Cardiac muscle cell (in vitro differentiated cells and primary cell): ENCODE measurements around the gene FSTL4. TPM values are rescaled to one million over a fixed set of nuclear protein-coding genes. Genes with fewer than 3 reads are reported as not detected.

Experiments used
- DNase-seq, 2 donors: peaks; one replicate each; pipeline versions ENCODE4 v3.0.0 to v3.0.0-alpha.2; 2010 to 2017; ENCODE audit warnings: low read depth in 1 of 2, low spot score in 1 of 2
- H3K27ac ChIP-seq: fragments of 200-600 bp; sonication (generic); 2 replicates; pipeline ENCODE4 v1.5.1; 2016
- H3K27me3 ChIP-seq: fragments of 200-600 bp; sonication (generic); 2 replicates; pipeline ENCODE4 v1.6.0; 2016; ENCODE audit warnings: control low read depth
- H3K36me3 ChIP-seq: fragments of 200-600 bp; sonication (generic); 2 replicates; pipeline ENCODE4 v1.5.1; 2016; ENCODE audit warnings: control low read depth
- H3K4me1 ChIP-seq: fragments of 200-600 bp; sonication (generic); 2 replicates; pipeline ENCODE4 v1.8.1; 2017; ENCODE audit warnings: low read depth, mild to moderate bottlenecking, mixed run types
- H3K4me3 ChIP-seq: fragments of 200-600 bp; sonication (generic); 2 replicates; pipeline ENCODE4 v1.5.1; 2016; ENCODE audit warnings: mild to moderate bottlenecking
- H3K9me3 ChIP-seq: fragments of 200-600 bp; sonication (generic); 2 replicates; pipeline ENCODE4 v1.5.1; 2017; ENCODE audit warnings: low read depth, mild to moderate bottlenecking, control low read depth
- polyA plus RNA-seq: library from polyadenylated mRNA; unstranded; fragments of >200 nt; fragmentation: Nextera tagmentation; extraction: Ambion mirVana; gene quantifications from 2 replicates; pipeline ENCODE4 v1.2.1, GENCODE V29; 2016
- total RNA-seq: library from RNA; depleted of rRNA; stranded (reverse); fragments of >200 nt; gene quantifications from 2 replicates; pipeline ENCODE4 v1.2.3, GENCODE V29; 2016
- TF ChIP-seq, protein P1 (sequence below): IDR thresholded peaks from 2 replicates; pipeline ENCODE4 v1.5.1; 2012; ENCODE audit warnings: low read depth, mild to moderate bottlenecking, low read length

FSTL4 gene
- total and polyA plus RNA-seq, 2 experiments from 2014 or later, result 0.06 TPM; not detected in 1

DNA sequence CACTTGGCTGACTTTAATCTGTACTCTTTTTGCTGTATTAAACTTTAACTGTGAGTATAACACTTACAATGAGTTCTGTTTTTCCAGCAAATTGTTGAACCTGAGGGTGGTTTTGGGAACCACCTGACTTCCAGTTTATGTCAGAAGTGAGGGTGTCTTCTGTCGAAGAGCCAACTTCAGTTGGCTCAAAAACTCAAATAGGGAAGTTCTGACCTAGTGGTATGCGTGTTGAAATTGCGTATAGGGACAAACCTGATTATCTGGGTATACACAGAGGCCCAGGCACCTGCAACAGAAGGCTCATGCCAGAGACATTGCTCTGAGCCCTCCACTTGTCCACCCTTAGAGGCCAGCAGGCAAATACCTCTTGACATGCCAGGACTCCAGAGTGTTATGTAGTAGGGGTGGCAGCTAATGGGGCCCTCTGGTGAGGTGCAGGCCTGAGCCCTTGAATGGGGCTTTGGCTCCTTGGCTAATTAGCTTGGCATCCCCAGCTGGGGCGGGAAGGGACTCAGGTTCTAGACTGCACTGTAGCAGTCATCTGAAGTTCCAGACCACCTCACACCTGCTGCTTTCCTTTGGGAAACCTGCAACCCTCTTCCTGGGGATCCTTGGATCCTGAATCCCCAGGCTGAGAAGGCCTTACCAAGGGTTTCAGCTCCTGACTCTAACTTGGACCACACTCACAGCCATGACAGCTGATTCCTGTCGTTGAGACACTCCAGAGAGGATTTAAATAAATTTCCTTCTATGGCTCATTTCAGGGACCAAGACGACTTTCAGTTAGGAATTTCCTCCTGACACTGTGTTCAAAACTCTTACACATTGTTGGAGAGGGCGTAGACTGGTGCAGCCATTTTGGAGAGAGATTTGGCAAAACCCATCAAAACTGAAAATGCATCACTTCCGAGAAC, 370.9 kb downstream of the FSTL4 start:
- Histone ChIP-seq H3K27me3 (no peaks in the 10 kb centered on the region), H3K36me3 (no peaks in the 10 kb centered on the region), H3K4me1 (no peaks in the 10 kb centered on the region), H3K4me3 (no peak overlapping the region), H3K27ac (no peak overlapping the region), H3K9me3 (no peaks in the 10 kb centered on the region)
- no peak for DNase-seq
- TF ChIP-seq, protein P1, sequence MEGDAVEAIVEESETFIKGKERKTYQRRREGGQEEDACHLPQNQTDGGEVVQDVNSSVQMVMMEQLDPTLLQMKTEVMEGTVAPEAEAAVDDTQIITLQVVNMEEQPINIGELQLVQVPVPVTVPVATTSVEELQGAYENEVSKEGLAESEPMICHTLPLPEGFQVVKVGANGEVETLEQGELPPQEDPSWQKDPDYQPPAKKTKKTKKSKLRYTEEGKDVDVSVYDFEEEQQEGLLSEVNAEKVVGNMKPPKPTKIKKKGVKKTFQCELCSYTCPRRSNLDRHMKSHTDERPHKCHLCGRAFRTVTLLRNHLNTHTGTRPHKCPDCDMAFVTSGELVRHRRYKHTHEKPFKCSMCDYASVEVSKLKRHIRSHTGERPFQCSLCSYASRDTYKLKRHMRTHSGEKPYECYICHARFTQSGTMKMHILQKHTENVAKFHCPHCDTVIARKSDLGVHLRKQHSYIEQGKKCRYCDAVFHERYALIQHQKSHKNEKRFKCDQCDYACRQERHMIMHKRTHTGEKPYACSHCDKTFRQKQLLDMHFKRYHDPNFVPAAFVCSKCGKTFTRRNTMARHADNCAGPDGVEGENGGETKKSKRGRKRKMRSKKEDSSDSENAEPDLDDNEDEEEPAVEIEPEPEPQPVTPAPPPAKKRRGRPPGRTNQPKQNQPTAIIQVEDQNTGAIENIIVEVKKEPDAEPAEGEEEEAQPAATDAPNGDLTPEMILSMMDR, result no peak

DNA sequence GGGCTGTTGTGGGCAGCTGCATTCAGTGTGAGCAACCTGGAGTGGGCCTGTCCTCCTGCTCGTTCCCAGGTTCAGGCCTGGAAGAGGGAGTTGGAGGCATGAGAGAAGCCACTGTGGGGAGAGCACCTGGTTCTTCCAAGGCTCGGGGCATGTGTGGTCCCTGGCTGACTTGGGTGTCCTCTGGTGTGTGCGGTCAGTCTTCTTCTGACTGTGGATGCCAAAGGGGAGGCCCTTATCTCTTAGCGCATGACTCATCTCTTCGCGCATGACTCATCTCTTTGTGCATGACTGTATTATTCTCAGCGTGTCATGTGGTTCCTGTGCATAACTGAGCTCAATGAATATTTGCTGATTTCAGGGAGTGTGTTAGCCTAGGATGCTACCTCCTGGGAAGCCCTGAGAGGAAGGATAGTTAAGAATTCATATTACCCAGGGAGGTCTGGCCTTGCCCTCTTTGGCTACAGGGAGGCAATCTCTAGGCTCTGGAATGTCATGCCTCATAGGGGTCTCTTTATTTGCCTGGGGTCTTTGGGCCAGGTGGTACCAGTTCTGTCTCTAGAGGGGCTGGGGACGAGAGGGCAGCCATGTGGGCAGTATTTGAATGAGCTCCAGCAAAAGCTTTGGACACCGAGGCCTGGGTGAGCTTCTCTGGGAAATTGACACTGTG, 371.8 kb downstream of the FSTL4 start:
- no peaks in the 10 kb centered on the region for H3K27me3 ChIP-seq
- no peak overlapping the region for H3K27ac ChIP-seq
- DNase-seq, result peak in 1 of 2 donors; percentile 97
- H3K36me3 ChIP-seq, result no peaks in the 10 kb centered on the region
- no peaks in the 10 kb centered on the region for H3K9me3 ChIP-seq
- H3K4me3 ChIP-seq, result no peak overlapping the region
- no peaks in the 10 kb centered on the region for H3K4me1 ChIP-seq
- TF ChIP-seq, protein P1, result no peak

DNA sequence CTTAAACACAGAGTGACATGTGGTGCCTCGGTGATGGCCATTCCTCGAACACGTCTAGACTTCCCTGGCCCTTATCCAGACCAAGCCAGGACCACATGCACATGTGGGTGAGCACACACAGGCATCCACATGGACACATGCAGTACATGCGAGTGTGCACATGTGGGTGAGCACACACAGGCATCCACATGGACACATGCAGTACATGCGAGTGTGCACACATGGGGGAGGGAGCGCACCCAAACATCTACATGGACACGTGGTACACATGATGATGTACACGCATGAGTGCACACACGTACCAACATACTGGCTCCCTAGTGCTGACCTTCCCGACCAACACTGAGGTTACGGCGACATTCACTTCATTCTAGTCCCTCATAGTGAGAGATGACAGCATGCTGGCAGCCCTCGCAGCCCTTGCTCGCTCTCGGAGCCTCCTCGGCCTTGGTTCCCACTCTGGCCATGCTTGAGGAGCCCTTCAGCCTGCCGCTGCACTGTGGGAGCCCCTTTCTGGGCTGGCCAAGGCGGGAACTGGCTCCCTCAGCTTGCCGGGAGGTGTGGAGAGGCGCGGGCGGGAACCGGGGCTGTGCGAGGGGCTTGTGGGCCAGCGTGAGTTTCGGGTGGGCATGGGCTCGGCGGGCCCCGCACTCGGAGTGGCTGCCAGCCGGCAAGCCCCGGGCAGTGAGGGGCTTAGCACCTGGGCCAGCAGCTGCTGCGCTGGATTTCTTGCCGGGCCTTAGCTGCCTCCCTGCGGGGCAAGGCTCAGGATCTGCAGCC, 373.7 kb downstream of the FSTL4 start:
- no peaks in the 10 kb centered on the region for H3K36me3 ChIP-seq
- TF ChIP-seq, protein P1, result no peak
- H3K27ac ChIP-seq, result no peak overlapping the region
- no peaks in the 10 kb centered on the region for H3K27me3 ChIP-seq
- H3K4me3 ChIP-seq, result no peak overlapping the region
- H3K4me1 ChIP-seq, result no peaks in the 10 kb centered on the region
- DNase-seq, result no peak
- H3K9me3 ChIP-seq, result no peaks in the 10 kb centered on the region

DNA sequence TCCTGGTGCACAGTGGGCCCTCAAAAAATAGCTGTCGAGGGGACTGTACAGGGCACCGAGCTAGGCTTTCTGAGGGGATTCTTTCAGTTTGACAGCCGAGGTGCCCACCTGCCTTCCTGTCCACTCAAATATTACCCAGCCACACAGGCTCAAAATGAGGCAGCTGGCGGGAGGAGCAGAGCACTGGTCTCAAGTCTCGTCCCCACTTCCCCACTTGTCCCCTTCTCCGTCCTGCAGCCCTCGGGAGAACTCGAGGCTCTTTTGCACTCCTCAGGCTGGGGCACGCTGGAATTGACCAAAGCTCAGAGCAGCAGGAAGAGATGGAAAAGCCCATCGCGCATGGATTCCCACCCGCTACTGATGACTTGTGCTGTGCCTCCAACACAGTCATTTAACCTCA, 375.4 kb downstream of the FSTL4 start:
- DNase-seq, result no peak

DNA sequence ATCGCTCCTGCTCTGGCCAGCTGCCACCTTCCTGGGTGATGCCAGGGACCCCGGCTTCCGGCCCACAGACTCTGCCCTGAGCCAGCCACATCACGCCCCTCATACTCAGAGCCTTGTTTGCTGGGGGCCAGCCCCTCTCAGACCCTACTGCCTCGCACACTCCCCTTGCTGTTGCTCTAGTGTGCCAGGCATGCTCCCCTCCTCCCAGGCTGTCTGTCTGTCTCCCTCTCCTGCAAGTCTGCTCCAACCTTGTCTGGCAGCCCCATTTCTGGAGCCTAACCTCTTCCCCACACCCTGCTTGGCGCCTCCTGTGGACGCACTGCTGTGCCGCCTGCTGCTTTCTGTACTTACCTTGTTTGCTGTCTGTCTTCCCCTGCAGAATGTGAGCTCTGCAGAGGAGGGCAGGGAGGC, 375.8 kb downstream of the FSTL4 start:
- Histone ChIP-seq H3K36me3 (no peaks in the 10 kb centered on the region), H3K27ac (no peak overlapping the region), H3K4me3 (no peak overlapping the region), H3K9me3 (no peaks in the 10 kb centered on the region), H3K4me1 (no peaks in the 10 kb centered on the region), H3K27me3 (no peaks in the 10 kb centered on the region)
- DNase-seq, result no peak
- TF ChIP-seq, protein P1, result no peak

More for the DNA sequence above, 375.4 kb downstream of the FSTL4 start:
- no peaks in the 10 kb centered on the region for H3K9me3 ChIP-seq
- H3K4me3 ChIP-seq, result no peak overlapping the region
- no peaks in the 10 kb centered on the region for H3K4me1 ChIP-seq
- TF ChIP-seq, protein P1, result no peak
- H3K36me3 ChIP-seq, result no peaks in the 10 kb centered on the region
- H3K27me3 ChIP-seq, result no peaks in the 10 kb centered on the region
- H3K27ac ChIP-seq, result no peak overlapping the region
